Activated CD4-positive, alpha-beta T cell treated with anti-CD3 and anti-CD28 coated beads, Interleukin-2, amount 50 U/mL, for 4 hours (primary cell): Measurements from ENCODE around the gene SRP9.
"Not testable (repeated sequence)": the region's sequence is repeated elsewhere in the genome, so short reads cannot be mapped to it uniquely, and the experiment has no call there.

ENCODE experiments used
- DNase-seq, 2 experiments: peaks; one replicate each; pipeline ENCODE4 v3.0.0-alpha.2; 2020

The SRP9 gene

GRCh38 chr1:225778337-225778669, 677 bp downstream of the SRP9 start:
- no peak for DNase-seq

- DNase-seq, result not testable (repeated sequence)
These were observed 1.5 kb downstream of the SRP9 start for GRCh38 chr1:225779165-225779564.

- no peak for DNase-seq
These were observed 2.5 kb downstream of the SRP9 start for GRCh38 chr1:225780134-225780533.

- DNase-seq, result no peak
These were observed 3.0 kb downstream of the SRP9 start for GRCh38 chr1:225780630-225781029.

GRCh38 chr1:225789142-225789541, 11.5 kb downstream of the SRP9 start:
- DNase-seq, result not testable (repeated sequence)

- no peak for DNase-seq
These were observed 17.3 kb downstream of the SRP9 start for GRCh38 chr1:225794954-225795353.

GRCh38 chr1:225796097-225796496, 18.5 kb downstream of the SRP9 start:
- DNase-seq, result not testable (repeated sequence)

- DNase-seq, result not testable (repeated sequence)
These were observed 23.5 kb downstream of the SRP9 start for GRCh38 chr1:225801146-225801545.

GRCh38 chr1:225806249-225806648, 28.6 kb downstream of the SRP9 start:
- no peak for DNase-seq

GRCh38 chr1:225806736-225807135, 29.1 kb downstream of the SRP9 start:
- DNase-seq, result not testable (repeated sequence)

GRCh38 chr1:225808136-225808535, 30.5 kb downstream of the SRP9 start:
- no peak for DNase-seq

GRCh38 chr1:225809842-225810578, 32.4 kb downstream of the SRP9 start, which contains the start of gene EPHX1:
Gene EPHX1, plus strand, starts transcription at chr1:225810124. Its CDS starts 18,606 bp downstream, at chr1:225828730.
- DNase-seq, result peak; percentile 46 to 51

- DNase-seq, result not testable (repeated sequence)
These were observed 33.2 kb downstream of the SRP9 start for GRCh38 chr1:225810579-225811538.

- no peak for DNase-seq
These were observed 34.2 kb downstream of the SRP9 start for GRCh38 chr1:225811622-225812487.

GRCh38 chr1:225812488-225813213, 35.0 kb downstream of the SRP9 start:
- DNase-seq, result no peak

GRCh38 chr1:225813214-225813964, 35.8 kb downstream of the SRP9 start:
- no peak for DNase-seq

GRCh38 chr1:225814381-225814780, 36.8 kb downstream of the SRP9 start:
- no peak for DNase-seq

GRCh38 chr1:225815090-225815489, 37.5 kb downstream of the SRP9 start:
- DNase-seq, result not testable (repeated sequence)

- DNase-seq, result no peak
These were observed 38.0 kb downstream of the SRP9 start for GRCh38 chr1:225815526-225816178.

- no peak for DNase-seq
These were observed 39.3 kb downstream of the SRP9 start for GRCh38 chr1:225816643-225817538.
